ENCODE data around the gene SMIM45.
A peak's percentile ranks its signal among the peaks of the same experiment; 100 is the strongest.

Gene SMIM45

GRCh38 chr22:41910050-41911000 is 41.6 kb upstream of the SMIM45 start:
- Mint-ChIP-seq H3K36me3 (peaks cover 22 to 26% of the 10 kb centered on the region in 2 donors), H3K27me3 (ENCODE audit: low read depth in 3 of 3) (peaks cover 44 to 62% (median 52%) of the 10 kb centered on the region in 3 donors), H3K4me1 (peaks cover 28% of the 10 kb centered on the region), H3K9me3 (peaks cover 0 to 24% (median 11%) of the 10 kb centered on the region in 7 donors), H3K27ac (no peak overlapping the region), H3K4me3 (peak overlapping the region; percentile 61 to 82)
- H3K9me3 ChIP-seq (replicated peaks in 1 of 2; ENCODE audit: control insufficient read depth in 1 of 2, insufficient read depth in 1 of 2, low read length in 2 of 2) = peaks cover 0 to 25% of the 10 kb centered on the region in 2 donors
- no peak overlapping the region for H3K27ac ChIP-seq (ENCODE audit: low read depth in 1 of 2, low read length in 2 of 2)
- peak overlapping the region; percentile 44 for H3K4me2 ChIP-seq (replicated peaks; ENCODE audit: extremely low read depth, low read length, poor library complexity, severe bottlenecking)
- intact Hi-C loops (cut with micrococcal nuclease) = no loop called here
- no peak for TF ChIP-seq CTCF (IDR thresholded peaks at IDR 0.05)
- peaks cover 25 to 52% of the 10 kb centered on the region in 2 donors for H3K4me1 ChIP-seq (ENCODE audit: control insufficient read depth in 1 of 2, insufficient read depth in 2 of 2, low read length in 2 of 2)
- no peak overlapping the region for H2AFZ ChIP-seq (ENCODE audit: insufficient read depth, low read depth, low read length, poor library complexity, severe bottlenecking)
- no peak for DNase-seq
- WGBS (ENCODE audit: insufficient coverage) = 1% methylated on average over 112 of the region's 112 CpGs
- H4K20me1 ChIP-seq (ENCODE audit: insufficient read depth, low read length) = peaks cover 10% of the 10 kb centered on the region
- no peaks in the 10 kb centered on the region for H3K79me2 ChIP-seq (ENCODE audit: insufficient read depth, low read length)
- H3K36me3 ChIP-seq (replicated peaks in 1 of 2; ENCODE audit: control insufficient read depth in 1 of 2, insufficient read depth in 2 of 2, low read length in 2 of 2) = peaks cover 14 to 23% of the 10 kb centered on the region in 2 donors
- H3K27me3 ChIP-seq (ENCODE audit: control insufficient read depth in 2 of 2, insufficient read depth in 2 of 2, low read length in 2 of 2) = peaks cover 33 to 49% of the 10 kb centered on the region in 2 donors
- peak overlapping the region; percentile 25 for H3K9ac ChIP-seq (ENCODE audit: insufficient read depth, low read length, poor library complexity, severe bottlenecking)
- peak overlapping the region in 1 of 3 experiments; percentile 32 for H3K4me3 ChIP-seq (replicated peaks in 1 of 3; ENCODE audit: low read depth in 2 of 3, low read length in 3 of 3)

- Histone ChIP-seq H3K79me2 (ENCODE audit: insufficient read depth, low read length) (no peaks in the 10 kb centered on the region), H3K4me2 (replicated peaks; ENCODE audit: extremely low read depth, low read length, poor library complexity, severe bottlenecking) (peak overlapping the region; percentile 44), H3K9ac (ENCODE audit: insufficient read depth, low read length, poor library complexity, severe bottlenecking) (no peak overlapping the region), H3K9me3 (replicated peaks in 1 of 2; ENCODE audit: control insufficient read depth in 1 of 2, insufficient read depth in 1 of 2, low read length in 2 of 2) (peaks cover 0 to 32% of the 10 kb centered on the region in 2 donors), H3K36me3 (replicated peaks in 1 of 2; ENCODE audit: control insufficient read depth in 1 of 2, insufficient read depth in 2 of 2, low read length in 2 of 2) (peaks cover 8 to 15% of the 10 kb centered on the region in 2 donors), H3K27ac (ENCODE audit: low read depth in 1 of 2, low read length in 2 of 2) (no peak overlapping the region), H4K20me1 (ENCODE audit: insufficient read depth, low read length) (peaks cover 12% of the 10 kb centered on the region), H3K4me1 (ENCODE audit: control insufficient read depth in 1 of 2, insufficient read depth in 2 of 2, low read length in 2 of 2) (peaks cover 25 to 56% of the 10 kb centered on the region in 2 donors), H3K4me3 (replicated peaks in 1 of 3; ENCODE audit: low read depth in 2 of 3, low read length in 3 of 3) (peak overlapping the region in 1 of 3 experiments; percentile 32), H2AFZ (ENCODE audit: insufficient read depth, low read depth, low read length, poor library complexity, severe bottlenecking) (no peak overlapping the region), H3K27me3 (ENCODE audit: control insufficient read depth in 2 of 2, insufficient read depth in 2 of 2, low read length in 2 of 2) (peaks cover 41 to 57% of the 10 kb centered on the region in 2 donors)
- Mint-ChIP-seq H3K27ac (no peak overlapping the region), H3K4me1 (peaks cover 33% of the 10 kb centered on the region), H3K4me3 (peak overlapping the region in 1 of 2 donors; percentile 82), H3K27me3 (ENCODE audit: low read depth in 3 of 3) (peaks cover 52 to 70% (median 59%) of the 10 kb centered on the region in 3 donors), H3K36me3 (peaks cover 16 to 19% of the 10 kb centered on the region in 2 donors), H3K9me3 (peaks cover 0 to 28% (median 12%) of the 10 kb centered on the region in 7 donors)
- DNase-seq = no peak
- WGBS (ENCODE audit: insufficient coverage) = 9% methylated on average over 29 of the region's 37 CpGs
- intact Hi-C loops (cut with micrococcal nuclease) = no loop called here
- TF ChIP-seq CTCF (IDR thresholded peaks at IDR 0.05) = no peak
Measured at GRCh38 chr22:41911001-41911611, 40.8 kb upstream of the SMIM45 start.
